KOPT-K1 (cell line): Measurements from ENCODE around the gene TRIP6.

Experiments
- H3K27ac ChIP-seq: fragments of 200-600 bp; sonication (generic); 2 replicates; pipeline ENCODE4 v1.5.1; 2016; ENCODE audit warnings: antibody characterized with exemption, mild to moderate bottlenecking, low read depth, low read length; ENCODE audit not compliant: poor library complexity, severe bottlenecking
- H3K36me3 ChIP-seq: fragments of 200-600 bp; sonication (generic); 2 replicates; pipeline ENCODE4 v1.5.1; 2017; ENCODE audit warnings: antibody characterized with exemption, mild to moderate bottlenecking, low read length, moderate library complexity; ENCODE audit not compliant: insufficient read depth
- H3K9me3 ChIP-seq: fragments of 200-600 bp; sonication (generic); 2 replicates; pipeline ENCODE4 v1.5.1; 2017; ENCODE audit warnings: antibody characterized with exemption, low read length, mild to moderate bottlenecking; ENCODE audit not compliant: insufficient read depth, poor library complexity, severe bottlenecking

Gene TRIP6

GRCh38 chr7:100867040-100867775, at the start of gene TRIP6:
TRIP6 (plus strand) TSS chr7:100867387; CDS start chr7:100867498, 111 bp downstream.
- no peaks in the 10 kb centered on the region for H3K9me3 ChIP-seq
- no peak within 1 kb of the TSS for H3K27ac ChIP-seq
- H3K36me3 ChIP-seq, result peaks cover 18% of the 10 kb centered on the region; the same call in 1 of the 2 replicates

- H3K27ac ChIP-seq, result no peak overlapping the region
- H3K36me3 ChIP-seq, result no peaks in the 10 kb centered on the region
- no peaks in the 10 kb centered on the region for H3K9me3 ChIP-seq
These were observed 48.8 kb upstream of the TRIP6 start for GRCh38 chr7:100818366-100818765.

GRCh38 chr7:100818825-100819224, 48.4 kb upstream of the TRIP6 start:
- Histone ChIP-seq H3K9me3 (no peaks in the 10 kb centered on the region), H3K36me3 (no peaks in the 10 kb centered on the region), H3K27ac (no peak overlapping the region)

- Histone ChIP-seq H3K27ac (no peak overlapping the region), H3K36me3 (no peaks in the 10 kb centered on the region), H3K9me3 (no peaks in the 10 kb centered on the region)
These were observed 47.6 kb upstream of the TRIP6 start for GRCh38 chr7:100819586-100819985.

- Histone ChIP-seq H3K27ac (no peak overlapping the region), H3K9me3 (no peaks in the 10 kb centered on the region), H3K36me3 (no peaks in the 10 kb centered on the region)
These were observed 44.7 kb upstream of the TRIP6 start for GRCh38 chr7:100822236-100823139.

GRCh38 chr7:100823140-100823525, 44.1 kb upstream of the TRIP6 start:
- no peaks in the 10 kb centered on the region for H3K36me3 ChIP-seq
- no peaks in the 10 kb centered on the region for H3K9me3 ChIP-seq
- H3K27ac ChIP-seq, result no peak overlapping the region

GRCh38 chr7:100823534-100823933, 43.7 kb upstream of the TRIP6 start:
- Histone ChIP-seq H3K27ac (no peak overlapping the region), H3K36me3 (no peaks in the 10 kb centered on the region), H3K9me3 (no peaks in the 10 kb centered on the region)

- Histone ChIP-seq H3K36me3 (no peaks in the 10 kb centered on the region), H3K9me3 (no peaks in the 10 kb centered on the region), H3K27ac (no peak overlapping the region)
These were observed 42.5 kb upstream of the TRIP6 start for GRCh38 chr7:100824499-100825214.

GRCh38 chr7:100825215-100825671, 41.9 kb upstream of the TRIP6 start:
- Histone ChIP-seq H3K27ac (no peak overlapping the region), H3K9me3 (no peaks in the 10 kb centered on the region), H3K36me3 (no peaks in the 10 kb centered on the region)

GRCh38 chr7:100825751-100826513, 41.3 kb upstream of the TRIP6 start:
- H3K9me3 ChIP-seq, result no peaks in the 10 kb centered on the region
- no peak overlapping the region for H3K27ac ChIP-seq
- H3K36me3 ChIP-seq, result no peaks in the 10 kb centered on the region

GRCh38 chr7:100826514-100827329, 40.5 kb upstream of the TRIP6 start:
- Histone ChIP-seq H3K9me3 (no peaks in the 10 kb centered on the region), H3K27ac (no peak overlapping the region), H3K36me3 (no peaks in the 10 kb centered on the region)

GRCh38 chr7:100827330-100828226, 39.6 kb upstream of the TRIP6 start, which contains the start of gene EPHB4:
EPHB4 (minus strand) TSS chr7:100827523; CDS start chr7:100827030, 493 bp downstream.
- no peaks in the 10 kb centered on the region for H3K36me3 ChIP-seq
- no peak within 1 kb of the TSS for H3K27ac ChIP-seq
- H3K9me3 ChIP-seq, result no peaks in the 10 kb centered on the region

GRCh38 chr7:100829150-100829716, 38.0 kb upstream of the TRIP6 start:
- Histone ChIP-seq H3K27ac (no peak overlapping the region), H3K36me3 (no peaks in the 10 kb centered on the region), H3K9me3 (no peaks in the 10 kb centered on the region)
